GM12891 (cell line): ENCODE results near the gene RASSF6.

Experiments
- PAX5 ChIP-seq: IDR thresholded peaks from 2 replicates; pipeline ENCODE4 v1.6.1; 2011; ENCODE audit warnings: low read length, moderate library complexity, mild to moderate bottlenecking; ENCODE audit not compliant: insufficient read depth, severe bottlenecking
- POLR2A ChIP-seq: IDR thresholded peaks from 2 replicates; pipeline ENCODE4 v1.6.1; 2011; ENCODE audit warnings: low read depth, low read length, control low read depth
- POLR2AphosphoS5 ChIP-seq: IDR thresholded peaks from 2 replicates; pipeline ENCODE4 v1.6.1; 2011; ENCODE audit warnings: low read depth, low read length, control low read depth
- TAF1 ChIP-seq: IDR thresholded peaks from 2 replicates; pipeline ENCODE4 v1.6.1; 2011; ENCODE audit warnings: low read depth, low read length, control low read depth

DNA sequence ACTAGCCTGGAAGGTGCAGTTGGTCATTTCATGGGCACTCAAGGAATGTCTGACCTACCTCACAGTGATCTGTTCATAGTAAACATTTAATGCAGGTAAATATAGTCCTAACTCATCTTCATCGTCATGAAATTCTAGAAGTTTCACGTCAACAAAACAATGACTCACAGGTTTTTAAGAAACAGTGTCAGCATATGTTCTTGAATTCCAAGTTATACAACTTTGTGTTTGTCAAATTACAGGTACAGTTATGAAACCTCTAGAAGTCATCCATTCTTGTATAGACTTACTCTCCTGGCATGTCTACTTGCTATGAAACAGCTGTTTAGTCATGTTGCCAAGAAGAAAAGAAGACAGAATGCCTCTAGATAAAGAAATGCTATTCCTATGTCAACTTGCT is 92.1 kb downstream of the RASSF6 start:
- TF ChIP-seq TAF1 (no peak), PAX5 (no peak), POLR2AphosphoS5 (no peak), POLR2A (no peak)
